ACC112 (cell line): Measurements from ENCODE around the gene ARRB1.
"Not testable (repeated sequence)": the region's sequence is repeated elsewhere in the genome, so short reads cannot be mapped to it uniquely, and the experiment has no call there.

Experiments used
- H2AFZ ChIP-seq: fragments of 200-600 bp; sonication (generic); one replicate; pipeline ENCODE4 v1.6.0; 2017; ENCODE audit warnings: antibody characterized with exemption, low read length; ENCODE audit not compliant: unreplicated experiment
- H3K27ac ChIP-seq: fragments of 200-600 bp; sonication (generic); 2 replicates; pipeline ENCODE4 v1.5.1; 2014; ENCODE audit warnings: low read depth, mild to moderate bottlenecking, antibody characterized with exemption, low read length, moderate library complexity
- H3K27me3 ChIP-seq: fragments of 200-600 bp; sonication (generic); 2 replicates; pipeline ENCODE4 v1.6.1; 2014; ENCODE audit warnings: mild to moderate bottlenecking, antibody characterized with exemption, low read length, moderate library complexity, mixed read lengths; ENCODE audit not compliant: insufficient read depth
- H3K36me3 ChIP-seq: fragments of 200-600 bp; sonication (generic); 2 replicates; pipeline ENCODE4 v1.6.1; 2016; ENCODE audit warnings: mild to moderate bottlenecking, antibody characterized with exemption, low read length, moderate library complexity, mixed read lengths; ENCODE audit not compliant: insufficient read depth
- H3K4me1 ChIP-seq: fragments of 200-600 bp; sonication (generic); one replicate; pipeline ENCODE4 v1.6.1; 2016; ENCODE audit warnings: low read length, mixed read lengths; ENCODE audit not compliant: insufficient read depth, unreplicated experiment, control insufficient read depth
- H3K4me3 ChIP-seq: fragments of 200-600 bp; sonication (generic); 2 replicates; pipeline ENCODE4 v1.5.1; 2014; ENCODE audit warnings: mild to moderate bottlenecking, low read depth, low read length
- H3K79me2 ChIP-seq: fragments of 200-600 bp; sonication (generic); one replicate; pipeline ENCODE4 v1.6.0; 2016; ENCODE audit warnings: low read length; ENCODE audit not compliant: control insufficient read depth, unreplicated experiment, insufficient read depth

ARRB1 gene

GRCh38 chr11:75333022-75333806, 18.2 kb downstream of the ARRB1 start:
- Histone ChIP-seq H3K36me3 (no peaks in the 10 kb centered on the region), H3K4me1 (peaks cover 24% of the 10 kb centered on the region), H3K27me3 (no peaks in the 10 kb centered on the region), H3K79me2 (no peaks in the 10 kb centered on the region), H2AFZ (no peak overlapping the region), H3K27ac (no peak overlapping the region), H3K4me3 (no peak overlapping the region)

GRCh38 chr11:75331761-75332160, 19.7 kb downstream of the ARRB1 start:
- H3K27ac ChIP-seq, H3K4me3 ChIP-seq, H3K27me3 ChIP-seq: not testable (repeated sequence)

GRCh38 chr11:75331304-75331703, 20.2 kb downstream of the ARRB1 start:
- H3K4me3 ChIP-seq, H3K27me3 ChIP-seq, H3K36me3 ChIP-seq, H3K27ac ChIP-seq, H2AFZ ChIP-seq, H3K79me2 ChIP-seq: not testable (repeated sequence)
- H3K4me1 ChIP-seq: peaks cover 17% of the 10 kb centered on the region

More at GRCh38 chr11:75331761-75332160, 19.7 kb downstream of the ARRB1 start:
- not testable (repeated sequence) for H2AFZ ChIP-seq, H3K79me2 ChIP-seq, H3K36me3 ChIP-seq
- peaks cover 15% of the 10 kb centered on the region for H3K4me1 ChIP-seq

GRCh38 chr11:75330886-75331285, 20.6 kb downstream of the ARRB1 start:
- H2AFZ ChIP-seq, H3K36me3 ChIP-seq, H3K4me3 ChIP-seq, H3K27me3 ChIP-seq, H3K79me2 ChIP-seq, H3K27ac ChIP-seq: not testable (repeated sequence)
- H3K4me1 ChIP-seq: peaks cover 19% of the 10 kb centered on the region

- Histone ChIP-seq H3K79me2 (no peaks in the 10 kb centered on the region), H3K4me1 (peaks cover 25% of the 10 kb centered on the region), H3K27me3 (no peaks in the 10 kb centered on the region), H3K36me3 (no peaks in the 10 kb centered on the region), H3K27ac (no peak overlapping the region), H2AFZ (no peak overlapping the region), H3K4me3 (no peak overlapping the region)
Observed at GRCh38 chr11:75330291-75330690, 21.2 kb downstream of the ARRB1 start.

GRCh38 chr11:75328426-75329277, 22.8 kb downstream of the ARRB1 start:
- H3K27me3 ChIP-seq: no peaks in the 10 kb centered on the region
- peaks cover 29% of the 10 kb centered on the region for H3K4me1 ChIP-seq
- H3K79me2 ChIP-seq: no peaks in the 10 kb centered on the region
- H2AFZ ChIP-seq: no peak overlapping the region
- no peaks in the 10 kb centered on the region for H3K36me3 ChIP-seq
- no peak overlapping the region for H3K27ac ChIP-seq
- H3K4me3 ChIP-seq: no peak overlapping the region

GRCh38 chr11:75326439-75326810, 25.0 kb downstream of the ARRB1 start:
- Histone ChIP-seq H3K27me3 (no peaks in the 10 kb centered on the region), H2AFZ (no peak overlapping the region), H3K4me3 (no peak overlapping the region), H3K79me2 (no peaks in the 10 kb centered on the region), H3K4me1 (peaks cover 29% of the 10 kb centered on the region), H3K27ac (peak overlapping the region; percentile 87), H3K36me3 (no peaks in the 10 kb centered on the region)

- H3K36me3 ChIP-seq: no peaks in the 10 kb centered on the region
- peak overlapping the region; percentile 87 for H3K27ac ChIP-seq
- H3K79me2 ChIP-seq: no peaks in the 10 kb centered on the region
- H2AFZ ChIP-seq: no peak overlapping the region
- peaks cover 29% of the 10 kb centered on the region for H3K4me1 ChIP-seq
- peak overlapping the region; percentile 40; the same call in 1 of the 2 replicates for H3K4me3 ChIP-seq
- H3K27me3 ChIP-seq: no peaks in the 10 kb centered on the region
Observed at GRCh38 chr11:75325713-75326438, 25.6 kb downstream of the ARRB1 start.

GRCh38 chr11:75324740-75325139, 26.7 kb downstream of the ARRB1 start:
- Histone ChIP-seq H3K4me1 (peaks cover 29% of the 10 kb centered on the region), H3K4me3 (no peak overlapping the region), H3K36me3 (no peaks in the 10 kb centered on the region), H2AFZ (no peak overlapping the region), H3K27me3 (no peaks in the 10 kb centered on the region), H3K27ac (peak overlapping the region; percentile 87), H3K79me2 (no peaks in the 10 kb centered on the region)

GRCh38 chr11:75324189-75324588, 27.3 kb downstream of the ARRB1 start:
- no peak overlapping the region for H2AFZ ChIP-seq
- no peak overlapping the region for H3K27ac ChIP-seq
- no peaks in the 10 kb centered on the region for H3K79me2 ChIP-seq
- H3K36me3 ChIP-seq: no peaks in the 10 kb centered on the region
- no peaks in the 10 kb centered on the region for H3K27me3 ChIP-seq
- no peak overlapping the region for H3K4me3 ChIP-seq
- H3K4me1 ChIP-seq: peaks cover 29% of the 10 kb centered on the region
